ENCODE data around the gene ARID1B. TPM values are rescaled to one million over a fixed set of nuclear protein-coding genes. Genes with fewer than 3 reads are reported as not detected.

Gene ARID1B
- total RNA-seq, 1 donor from 2014 or later, result 47.3 TPM

DNA sequence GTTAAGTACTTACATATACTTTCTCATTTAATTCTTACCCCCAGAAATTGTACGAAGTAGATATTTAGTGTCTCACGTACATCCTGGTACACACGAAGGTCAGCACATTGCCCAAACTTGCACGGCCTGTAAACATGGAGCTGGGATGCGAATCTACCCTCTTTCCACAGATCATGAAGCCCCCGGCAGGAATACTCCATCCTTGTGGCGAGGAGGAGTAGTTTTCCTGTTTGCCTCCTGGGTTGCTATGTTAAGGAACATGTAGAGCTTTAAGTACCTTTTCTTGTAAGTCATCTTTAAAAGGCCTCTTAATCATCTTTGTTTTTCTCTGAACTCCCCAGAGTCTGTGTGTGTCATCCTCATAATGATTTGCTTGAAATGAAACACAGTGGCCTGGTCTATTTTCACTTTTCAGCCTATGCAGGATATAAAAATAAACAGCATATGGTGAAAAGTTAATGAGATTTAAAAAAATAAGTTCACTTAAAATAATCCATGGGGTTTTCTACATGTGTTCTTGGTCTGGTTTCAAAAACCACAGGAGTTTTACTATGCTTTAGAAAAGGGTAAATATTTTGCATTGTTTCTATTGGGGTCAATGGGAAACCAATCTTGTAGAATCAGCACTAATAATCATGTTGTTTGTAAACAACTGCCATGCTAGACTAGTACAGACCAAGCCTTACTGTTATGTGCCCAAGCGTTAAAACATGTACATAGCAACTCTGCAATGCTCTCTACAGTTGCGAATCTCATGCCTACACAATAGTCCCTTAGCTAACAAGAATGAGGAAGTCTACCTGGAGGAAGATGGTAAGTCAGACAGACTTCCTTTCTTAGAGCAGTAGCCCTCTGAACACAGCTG, 9.3 kb upstream of the ARID1B start:
- TF ChIP-seq, protein P1, sequence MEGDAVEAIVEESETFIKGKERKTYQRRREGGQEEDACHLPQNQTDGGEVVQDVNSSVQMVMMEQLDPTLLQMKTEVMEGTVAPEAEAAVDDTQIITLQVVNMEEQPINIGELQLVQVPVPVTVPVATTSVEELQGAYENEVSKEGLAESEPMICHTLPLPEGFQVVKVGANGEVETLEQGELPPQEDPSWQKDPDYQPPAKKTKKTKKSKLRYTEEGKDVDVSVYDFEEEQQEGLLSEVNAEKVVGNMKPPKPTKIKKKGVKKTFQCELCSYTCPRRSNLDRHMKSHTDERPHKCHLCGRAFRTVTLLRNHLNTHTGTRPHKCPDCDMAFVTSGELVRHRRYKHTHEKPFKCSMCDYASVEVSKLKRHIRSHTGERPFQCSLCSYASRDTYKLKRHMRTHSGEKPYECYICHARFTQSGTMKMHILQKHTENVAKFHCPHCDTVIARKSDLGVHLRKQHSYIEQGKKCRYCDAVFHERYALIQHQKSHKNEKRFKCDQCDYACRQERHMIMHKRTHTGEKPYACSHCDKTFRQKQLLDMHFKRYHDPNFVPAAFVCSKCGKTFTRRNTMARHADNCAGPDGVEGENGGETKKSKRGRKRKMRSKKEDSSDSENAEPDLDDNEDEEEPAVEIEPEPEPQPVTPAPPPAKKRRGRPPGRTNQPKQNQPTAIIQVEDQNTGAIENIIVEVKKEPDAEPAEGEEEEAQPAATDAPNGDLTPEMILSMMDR (IDR thresholded peaks at IDR 0.05; ENCODE audit: insufficient read depth, low read length, poor library complexity, severe bottlenecking), result no peak
- DNase-seq (ENCODE audit: low read depth), result no peak

GRCh38 chr6:156771047-156771446, 6.1 kb upstream of the ARID1B start:
- no peak for DNase-seq (ENCODE audit: low read depth)
- H3K27me3 ChIP-seq (ENCODE audit: control insufficient read depth, insufficient read depth, low read length), result no peaks in the 10 kb centered on the region
- no peak overlapping the region for H3K4me3 ChIP-seq (ENCODE audit: low read depth, low read length)
- TF ChIP-seq, protein P1 (IDR thresholded peaks at IDR 0.05; ENCODE audit: insufficient read depth, low read length, poor library complexity, severe bottlenecking), result no peak
- H3K36me3 ChIP-seq (ENCODE audit: control insufficient read depth, insufficient read depth, low read length), result no peaks in the 10 kb centered on the region

More for the DNA sequence above, 9.3 kb upstream of the ARID1B start:
- Histone ChIP-seq H3K36me3 (ENCODE audit: control insufficient read depth, insufficient read depth, low read length) (no peaks in the 10 kb centered on the region), H3K27me3 (ENCODE audit: control insufficient read depth, insufficient read depth, low read length) (no peaks in the 10 kb centered on the region), H3K4me3 (ENCODE audit: low read depth, low read length) (no peak overlapping the region)

DNA sequence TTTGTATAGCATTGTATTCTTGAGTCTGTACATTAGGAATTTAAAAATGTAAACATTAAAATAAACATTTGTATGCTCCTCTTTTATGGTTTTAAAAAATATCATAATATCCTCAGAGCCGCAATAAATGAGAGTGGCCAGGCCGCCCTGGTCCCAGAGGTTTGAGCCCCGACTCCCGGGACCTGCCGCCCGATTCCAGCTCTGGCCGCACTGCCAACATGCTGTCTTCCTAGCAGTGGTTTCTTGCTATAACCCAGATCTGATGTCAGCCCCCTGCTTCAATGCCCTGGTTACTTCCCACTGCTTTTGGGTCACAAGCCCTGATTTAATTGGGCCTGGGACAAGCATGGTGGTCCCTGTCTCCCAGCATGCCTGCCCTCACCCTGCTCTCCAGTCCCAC, 5.4 kb upstream of the ARID1B start:
- TF ChIP-seq, protein P1 (IDR thresholded peaks at IDR 0.05; ENCODE audit: insufficient read depth, low read length, poor library complexity, severe bottlenecking), result no peak
- Histone ChIP-seq H3K4me3 (ENCODE audit: low read depth, low read length) (no peak overlapping the region), H3K27me3 (ENCODE audit: control insufficient read depth, insufficient read depth, low read length) (no peaks in the 10 kb centered on the region), H3K36me3 (ENCODE audit: control insufficient read depth, insufficient read depth, low read length) (no peaks in the 10 kb centered on the region)
- no peak for DNase-seq (ENCODE audit: low read depth)

GRCh38 chr6:156773476-156773875, 3.7 kb upstream of the ARID1B start:
- H3K27me3 ChIP-seq (ENCODE audit: control insufficient read depth, insufficient read depth, low read length), result no peaks in the 10 kb centered on the region
- TF ChIP-seq, protein P1 (IDR thresholded peaks at IDR 0.05; ENCODE audit: insufficient read depth, low read length, poor library complexity, severe bottlenecking), result no peak
- DNase-seq (ENCODE audit: low read depth), result no peak
- H3K4me3 ChIP-seq (ENCODE audit: low read depth, low read length), result no peak overlapping the region
- no peaks in the 10 kb centered on the region for H3K36me3 ChIP-seq (ENCODE audit: control insufficient read depth, insufficient read depth, low read length)

DNA sequence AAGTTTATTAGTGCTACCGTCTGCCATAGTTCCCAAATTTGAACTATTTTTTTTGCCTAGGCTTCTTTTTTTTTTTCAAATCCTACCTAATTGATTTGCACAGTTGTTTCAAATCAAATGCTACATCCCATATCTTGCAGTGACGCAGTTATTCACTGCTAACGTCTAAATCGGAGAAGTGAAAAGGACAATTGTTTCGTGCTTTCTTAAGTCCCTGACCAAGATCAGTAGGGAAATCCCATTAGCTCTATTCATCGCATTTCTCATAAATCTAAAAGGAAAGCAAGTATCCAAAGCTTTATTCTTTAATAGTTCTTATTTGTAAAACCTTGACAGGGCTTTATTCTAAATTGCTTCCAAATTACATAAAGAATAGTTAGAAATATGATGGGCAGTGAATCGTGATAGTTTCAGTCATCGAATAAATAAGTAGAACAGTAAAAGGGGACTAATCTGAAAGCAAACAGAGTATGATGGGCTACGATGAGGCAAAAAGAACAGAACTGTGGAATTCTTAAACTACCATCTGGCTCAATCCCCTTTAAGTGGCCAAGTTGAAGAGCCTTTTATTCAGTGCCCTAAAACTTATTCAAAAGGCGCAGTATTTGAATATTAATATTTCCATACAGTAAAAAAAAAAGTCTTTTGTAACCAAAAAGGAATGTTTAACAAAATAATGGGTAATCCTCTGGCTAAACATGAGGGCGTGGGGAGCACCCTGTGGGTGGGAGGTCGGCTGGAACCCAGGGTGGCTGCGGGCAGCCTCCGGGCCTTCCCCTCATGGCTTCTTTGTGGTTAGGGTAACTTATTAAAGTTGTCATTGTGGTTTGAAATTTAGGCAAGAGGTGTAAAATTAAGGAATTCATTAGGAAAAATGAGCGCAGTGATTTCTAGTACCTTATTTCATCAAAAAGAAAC, 3.0 kb upstream of the ARID1B start:
- Histone ChIP-seq H3K4me3 (ENCODE audit: low read depth, low read length) (no peak overlapping the region), H3K27me3 (ENCODE audit: control insufficient read depth, insufficient read depth, low read length) (no peaks in the 10 kb centered on the region), H3K36me3 (ENCODE audit: control insufficient read depth, insufficient read depth, low read length) (no peaks in the 10 kb centered on the region)
- TF ChIP-seq, protein P1 (IDR thresholded peaks at IDR 0.05; ENCODE audit: insufficient read depth, low read length, poor library complexity, severe bottlenecking), result no peak
- no peak for DNase-seq (ENCODE audit: low read depth)
